HCT116 (cell line): ENCODE results near the gene CEP112. TPM values are rescaled to one million over a fixed set of nuclear protein-coding genes. Genes with fewer than 3 reads are reported as not detected.

Experiments
- ATAC-seq: fragments of 200-7000 bp; cut with Tn5 transposase; 2 replicates; pipeline ENCODE4 v1.9.1; 2020; ENCODE audit warnings: mild to moderate bottlenecking, moderate library complexity
- BruUV-seq: library from RNA; stranded (reverse); fragments of 400-500 nt; replicated peaks from 2 replicates; lab custom pipeline; 2021; lab: Mats Ljungman, UMichigan
- CTCF ChIA-PET: fragments of 300-600 bp; sonication (Branson Sonifier 250); formaldehyde crosslinking; loops from one replicate; lab custom pipeline; 2021; ENCODE audit warnings: antibody characterized with exemption; lab: Charles Lee
- POLR2A ChIA-PET: fragments of 300-600, 350-600 bp; sonication (Branson Sonifier 250); formaldehyde crosslinking; loops from one replicate; lab custom pipeline; 2021; ENCODE audit warnings: antibody characterized with exemption; lab: Charles Lee
- RAD21 ChIA-PET, 2 experiments: fragments of 300-600 bp; sonication (Branson Sonifier 250); formaldehyde crosslinking; loops; one replicate each; lab custom pipeline; 2023; ENCODE audit warnings: low total read pairs in 2 of 2; ENCODE audit not compliant: uncharacterized antibody in 2 of 2, unreplicated experiment in 2 of 2, low non-redundant PET in 1 of 2; lab: Charles Lee
- DNase-seq: peaks from one replicate; pipeline ENCODE4 v3.0.0-alpha.2; 2010; ENCODE audit warnings: low read depth, low spot score
- H2AFZ ChIP-seq: fragments of 200-600 bp; shearing (Covaris generic), sonication (generic); 2 replicates; pipeline ENCODE4 v1.6.1; 2017; ENCODE audit warnings: low read depth, mixed run types, mixed read lengths, antibody characterized with exemption, low read length; ENCODE audit not compliant: poor library complexity, severe bottlenecking
- H3K27ac ChIP-seq: 2 replicates; pipeline ENCODE4 v1.5.1; 2012; ENCODE audit warnings: low read depth, low read length
- H3K27me3 ChIP-seq: fragments of 200-600 bp; sonication (generic); 2 replicates; pipeline ENCODE4 v1.6.1; 2016; ENCODE audit warnings: mixed run types, low read length, mixed read lengths; ENCODE audit not compliant: insufficient read depth
- H3K36me3 ChIP-seq, 2 experiments: fragments of 200-500 bp in 1 of 2; fragments of 200-600 bp in 1 of 2; sonication (Bioruptor generic) in 1 of 2; sonication (generic) in 1 of 2; 2 replicates each; pipeline versions ENCODE4 v1.5.1 to v1.6.1; 2014 to 2016; ENCODE audit warnings: low read length in 2 of 2, inconsistent platforms in 1 of 2, mixed read lengths in 1 of 2, mixed run types in 1 of 2; ENCODE audit not compliant: insufficient read depth in 2 of 2, control insufficient read depth in 1 of 2
- H3K4me1 ChIP-seq, 2 experiments: fragments of 200-600 bp in 1 of 2; sonication (generic) in 1 of 2; 2 replicates each; pipeline versions ENCODE4 v1.5.1 to v1.6.1; 2012 to 2017; ENCODE audit warnings: low read length in 2 of 2, inconsistent platforms in 1 of 2, mild to moderate bottlenecking in 1 of 2, mixed read lengths in 1 of 2, mixed run types in 1 of 2, moderate library complexity in 1 of 2; ENCODE audit not compliant: insufficient read depth in 2 of 2, control insufficient read depth in 1 of 2
- H3K4me2 ChIP-seq: fragments of 200-600 bp; sonication (generic); 2 replicates; pipeline ENCODE4 v1.6.1; 2017; ENCODE audit warnings: mixed run types, low read length, mixed read lengths
- H3K4me3 ChIP-seq, 2 experiments: fragments of 200-600 bp in 1 of 2; sonication (generic) in 1 of 2; replicated peaks in 1 of 2; 2 replicates each; pipeline ENCODE4 v1.5.1; 2011 to 2016; ENCODE audit warnings: low read length in 2 of 2, control low read depth in 1 of 2, low read depth in 1 of 2, mild to moderate bottlenecking in 1 of 2, mixed read lengths in 1 of 2, mixed run types in 1 of 2
- H3K79me2 ChIP-seq: fragments of 200-600 bp; sonication (generic); 2 replicates; pipeline ENCODE4 v1.6.1; 2017; ENCODE audit warnings: mild to moderate bottlenecking, mixed run types, low read length, moderate library complexity, mixed read lengths; ENCODE audit not compliant: insufficient read depth
- H3K9ac ChIP-seq: fragments of 200-600 bp; sonication (generic); 2 replicates; pipeline ENCODE4 v1.6.1; 2016; ENCODE audit warnings: low read length, mixed read lengths
- H3K9me2 ChIP-seq: fragments of 200-600 bp; sonication (generic), shearing (Covaris generic); 2 replicates; pipeline ENCODE4 v1.6.1; 2017; ENCODE audit warnings: mixed run types, mild to moderate bottlenecking, moderate library complexity; ENCODE audit not compliant: insufficient read depth
- H3K9me3 ChIP-seq, 2 experiments: fragments of 200-500 bp in 1 of 2; fragments of 200-600 bp in 1 of 2; sonication (Bioruptor generic) in 1 of 2; sonication (generic) in 1 of 2; 2 replicates each; pipeline ENCODE4 v1.6.1; 2014 to 2017; ENCODE audit warnings: low read length in 2 of 2, mixed read lengths in 2 of 2, inconsistent platforms in 1 of 2, low read depth in 1 of 2, mild to moderate bottlenecking in 1 of 2, mixed run types in 1 of 2, moderate library complexity in 1 of 2; ENCODE audit not compliant: control insufficient read depth in 1 of 2, insufficient read depth in 1 of 2
- H4K20me1 ChIP-seq: fragments of 200-600 bp; sonication (generic), shearing (Covaris generic); 2 replicates; pipeline ENCODE4 v1.6.1; 2017; ENCODE audit warnings: mixed run types, mild to moderate bottlenecking, moderate library complexity; ENCODE audit not compliant: insufficient read depth
- CBX3 ChIP-seq: IDR thresholded peaks from 2 replicates; pipeline ENCODE4 v1.6.1; 2012; ENCODE audit warnings: low read depth
- FOSL1 ChIP-seq: IDR thresholded peaks from 2 replicates; pipeline ENCODE4 v1.6.1; 2012; ENCODE audit warnings: low read depth
- ZBTB33 ChIP-seq: IDR thresholded peaks from 2 replicates; pipeline ENCODE4 v1.6.1; 2011; ENCODE audit warnings: mild to moderate bottlenecking, low read length, moderate library complexity; ENCODE audit not compliant: insufficient replicate concordance; ENCODE audit errors: extremely low read depth
- ZFX ChIP-seq: fragments of 450-650 bp; IDR thresholded peaks from 2 replicates; pipeline ENCODE4 v1.6.1; 2017
- ZNF274 ChIP-seq: fragments of 200-500 bp; sonication (Bioruptor generic); IDR thresholded peaks from 2 replicates; pipeline ENCODE4 v1.6.1; 2014; ENCODE audit warnings: mild to moderate bottlenecking, low read depth, low read length, inconsistent platforms
- intact Hi-C: fragments of 100-400 bp; cut with micrococcal nuclease; formaldehyde crosslinking; loops from 2 replicates; pipeline ENCODE4 v1.10.0; 2022
- total RNA-seq: library from RNA; stranded (reverse); gene quantifications from one replicate; pipeline ENCODE4 v1.2.1, GENCODE V29; 2021; ENCODE audit not compliant: unreplicated experiment

CEP112 gene
- total RNA-seq, 1 experiment from 2014 or later: 10.9 TPM

- H3K4me2 ChIP-seq: no peak overlapping the region
- no TSS peak for BruUV-seq
- ATAC-seq: no peak
Measured at GRCh38 chr17:65954148-65954449, 237.8 kb downstream of the CEP112 start.

More at GRCh38 chr17:65954148-65954449, 237.8 kb downstream of the CEP112 start:
- Histone ChIP-seq H3K4me3 (no peak overlapping the region), H3K27ac (no peak overlapping the region), H3K9me2 (no peaks in the 10 kb centered on the region), H2AFZ (no peak overlapping the region), H3K79me2 (no peaks in the 10 kb centered on the region), H4K20me1 (no peaks in the 10 kb centered on the region), H3K9me3 (peaks cover 0 to 3% of the 10 kb centered on the region in 2 experiments; a peak in 1 of 4 replicates), H3K27me3 (no peaks in the 10 kb centered on the region), H3K36me3 (no peaks in the 10 kb centered on the region), H3K4me1 (no peaks in the 10 kb centered on the region), H3K9ac (no peak overlapping the region)
- no peak for DNase-seq
- no peak for TF ChIP-seq ZBTB33
- TF ChIP-seq FOSL1: no peak
- no peak for TF ChIP-seq CBX3
- no peak for TF ChIP-seq ZFX
- TF ChIP-seq ZNF274: no peak
- ChIA-PET RAD21 (no interaction called here), CTCF (no interaction called here), POLR2A (no interaction called here)
- intact Hi-C loops: no loop called here
